GM19463 (cell line): ENCODE data around the gene KCNRG.
"Not testable (repeated sequence)": the region's sequence is repeated elsewhere in the genome, so short reads cannot be mapped to it uniquely, and the experiment has no call there.

Experiments used
- ATAC-seq: cut with Tn5 transposase; IDR thresholded peaks from one replicate; pipeline ENCODE4 v1.9.1; 2021; ENCODE audit warnings: mild to moderate bottlenecking, moderate library complexity; ENCODE audit not compliant: unreplicated experiment

Gene KCNRG

GRCh38 chr13:50006426-50007135, 8.7 kb upstream of the KCNRG start:
- ATAC-seq, result no peak

- no peak for ATAC-seq
Measured at GRCh38 chr13:50011461-50011860, 3.8 kb upstream of the KCNRG start.

- ATAC-seq, result no peak
Measured at GRCh38 chr13:50012396-50013169, 2.7 kb upstream of the KCNRG start.

- ATAC-seq, result no peak
Measured at GRCh38 chr13:50014386-50014785, 858 bp upstream of the KCNRG start.

GRCh38 chr13:50015750-50016149, 506 bp downstream of the KCNRG start:
- ATAC-seq, result no peak

GRCh38 chr13:50016444-50016843, 1.2 kb downstream of the KCNRG start:
- ATAC-seq, result no peak

- ATAC-seq, result no peak
Measured at GRCh38 chr13:50017819-50018218, 2.6 kb downstream of the KCNRG start.

- no peak for ATAC-seq
Measured at GRCh38 chr13:50025436-50025835, 10.2 kb downstream of the KCNRG start.

GRCh38 chr13:50026788-50027473, 11.7 kb downstream of the KCNRG start:
- ATAC-seq, result peak; percentile 99

- no peak for ATAC-seq
Measured at GRCh38 chr13:50030315-50030714, 15.1 kb downstream of the KCNRG start.

GRCh38 chr13:50033725-50034124, 18.5 kb downstream of the KCNRG start:
- no peak for ATAC-seq

GRCh38 chr13:50037788-50038187, 22.5 kb downstream of the KCNRG start:
- no peak for ATAC-seq

GRCh38 chr13:50038266-50038665, 23.0 kb downstream of the KCNRG start:
- ATAC-seq, result no peak

GRCh38 chr13:50052478-50052877, 37.2 kb downstream of the KCNRG start:
- no peak for ATAC-seq

GRCh38 chr13:50053844-50054243, 38.6 kb downstream of the KCNRG start:
- ATAC-seq, result no peak

- no peak for ATAC-seq
Measured at GRCh38 chr13:50055454-50055853, 40.2 kb downstream of the KCNRG start.

GRCh38 chr13:50060718-50061117, 45.5 kb downstream of the KCNRG start:
- no peak for ATAC-seq

GRCh38 chr13:50062336-50062735, 47.1 kb downstream of the KCNRG start:
- ATAC-seq, result not testable (repeated sequence)

GRCh38 chr13:50065712-50066111, 50.5 kb downstream of the KCNRG start:
- no peak for ATAC-seq

GRCh38 chr13:50068508-50068907, 53.3 kb downstream of the KCNRG start:
- ATAC-seq, result no peak

- no peak for ATAC-seq
Measured at GRCh38 chr13:50069261-50069660, 54.0 kb downstream of the KCNRG start.

GRCh38 chr13:50070186-50070585, 54.9 kb downstream of the KCNRG start:
- ATAC-seq, result no peak
